HT-29 (cell line): Measurements from ENCODE around the gene PAK3. TPM values are rescaled to one million over a fixed set of nuclear protein-coding genes. Genes with fewer than 3 reads are reported as not detected.

Source experiments
- DNase-seq: peaks from one replicate; pipeline ENCODE4 v3.0.0-alpha.2; 2015; ENCODE audit warnings: low spot score
- small RNA-seq: library from RNA; depleted of rRNA; stranded (forward); fragments of <200 nt; gene quantifications from one replicate; pipeline ENCODE3, GENCODE V24; 2014
- total RNA-seq: library from RNA; depleted of rRNA; stranded (reverse); fragments of >200 nt; shearing (Covaris generic); gene quantifications from 2 replicates; pipeline ENCODE4 v1.2.3, GENCODE V29; 2014; rRNA removed

PAK3 gene
- total RNA-seq, 1 experiment from 2014 or later: not detected

DNA sequence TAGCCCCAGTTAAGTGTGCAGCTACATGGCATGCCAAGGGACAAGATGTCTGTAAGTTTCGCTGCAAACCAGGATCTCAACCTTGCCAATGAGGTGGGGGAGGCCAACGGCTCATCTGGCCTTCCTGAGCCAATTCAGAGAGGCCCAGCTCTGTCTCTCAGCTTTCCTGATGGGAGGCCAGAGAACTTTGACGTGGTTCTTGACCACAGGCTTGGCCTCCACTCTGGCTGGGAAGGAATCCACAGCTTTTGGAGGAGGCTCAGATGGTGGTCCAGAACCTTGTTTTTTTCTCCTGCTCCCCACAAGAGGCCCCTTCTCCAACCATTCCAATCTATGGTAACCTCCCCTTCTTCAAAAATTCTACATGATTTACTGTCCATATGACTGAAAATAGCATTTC lies 164.5 kb downstream of the PAK3 start:
- DNase-seq: no peak

DNA sequence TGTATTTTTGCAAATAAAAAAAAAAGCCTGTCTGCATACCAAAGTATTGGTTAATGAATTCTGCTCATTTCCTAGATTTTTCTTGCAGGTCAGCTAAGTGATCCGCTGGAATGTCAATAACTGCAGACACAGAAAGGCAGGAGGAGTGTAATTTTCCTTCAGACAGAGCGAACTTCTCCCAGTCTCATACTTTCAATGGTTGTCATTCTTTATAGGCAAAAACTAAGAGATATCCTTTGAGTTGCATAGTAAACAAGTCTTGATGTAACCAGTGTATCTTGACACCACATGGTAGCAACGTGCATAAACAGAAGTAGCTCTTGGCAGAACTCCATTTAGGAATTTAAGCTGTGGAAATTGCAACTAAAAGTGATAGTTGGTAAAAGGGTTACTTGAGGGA lies 166.1 kb downstream of the PAK3 start:
- no peak for DNase-seq

DNA sequence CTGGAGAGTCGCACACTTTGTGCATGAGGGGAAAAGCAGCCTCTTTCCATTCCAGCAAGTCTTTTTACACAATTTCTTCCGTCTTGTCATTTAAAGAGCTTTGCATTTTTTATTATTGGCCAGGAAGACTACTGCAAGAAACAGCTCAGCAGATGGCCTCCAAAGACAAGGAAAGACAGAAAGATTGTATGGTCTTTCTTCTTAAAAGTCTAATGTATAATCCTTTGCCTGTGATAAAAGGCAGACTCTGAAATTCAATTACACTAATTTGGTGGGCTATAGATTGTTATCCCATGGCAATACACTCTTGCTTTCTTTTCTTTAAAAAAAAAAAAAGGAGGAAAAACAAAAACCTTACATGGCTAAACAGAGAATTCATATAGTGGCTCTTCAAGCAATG lies 168.4 kb downstream of the PAK3 start:
- DNase-seq: no peak

DNA sequence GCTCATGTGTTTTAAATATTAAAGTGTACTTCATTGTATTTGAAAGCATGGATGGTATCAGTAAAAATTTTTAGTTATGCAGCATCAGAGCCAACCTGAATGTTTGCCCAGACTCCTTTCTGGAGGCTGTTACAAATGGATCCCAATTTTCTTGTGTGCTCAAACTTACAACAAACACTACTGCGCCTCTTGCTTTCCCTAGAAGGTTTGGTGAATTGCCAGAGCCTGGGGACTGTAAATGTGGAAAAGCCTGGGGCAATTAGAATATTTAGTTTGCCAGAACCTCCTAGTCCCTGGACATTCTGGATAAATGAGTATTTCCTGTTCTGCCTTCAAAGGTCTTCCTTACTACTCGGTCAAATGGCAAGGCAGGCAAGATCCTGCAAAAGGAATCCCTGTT lies 169.5 kb downstream of the PAK3 start:
- no peak for DNase-seq

DNA sequence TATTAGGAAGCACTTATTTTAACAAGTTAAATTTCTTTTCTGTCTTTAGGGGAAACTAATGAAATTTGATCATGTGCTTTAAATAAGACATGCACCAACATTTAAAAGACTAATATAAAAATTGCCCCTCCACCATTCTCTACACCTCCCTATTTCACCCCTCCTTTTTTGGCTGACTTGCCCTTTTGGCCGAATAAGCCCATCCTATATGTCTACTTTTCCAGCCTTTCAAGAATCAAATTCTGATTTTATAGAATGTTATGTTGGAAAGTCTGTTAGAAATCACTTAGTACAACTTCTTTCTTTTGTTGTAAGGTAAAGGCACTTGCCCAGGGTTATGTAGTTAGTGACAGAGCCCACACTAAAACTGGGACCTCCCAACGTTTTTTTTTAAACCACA lies 172.5 kb downstream of the PAK3 start:
- DNase-seq: no peak

DNA sequence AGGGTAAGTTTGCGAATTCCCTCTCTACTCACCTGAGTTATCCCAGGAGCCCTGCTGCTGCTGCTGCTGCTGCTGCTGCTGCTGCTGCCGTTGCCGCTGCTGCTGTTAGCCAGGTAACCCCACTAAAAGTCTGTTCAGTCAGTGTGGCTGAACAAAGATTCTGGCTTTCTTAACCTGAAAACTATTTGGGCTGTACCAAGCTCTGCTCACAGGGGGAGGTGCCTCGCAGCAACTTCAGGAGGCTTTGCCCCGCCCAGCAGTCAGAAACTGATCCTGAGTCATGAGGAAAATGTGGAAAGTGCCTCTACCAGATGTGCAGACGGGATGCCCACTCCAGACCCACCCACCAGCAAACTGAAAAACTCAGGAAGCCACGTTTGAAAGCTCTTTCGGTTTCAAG lies 174.3 kb downstream of the PAK3 start, which contains the start of gene CAPN6:
Gene CAPN6, minus strand, starts transcription at position 145 of the 400 bp plus-strand sequence. CDS start 6,547 bp downstream, outside the sequence.
- no peak for DNase-seq

Small RNA genes within 50 kb of the gene (small RNA-seq; reads per million reads assigned to genes)
- gene FCF1P4: not detected

Other genes starting within 250 kb of the PAK3 start
- not detected in 2 replicates for gene CAPN6, start 174.3 kb downstream of the PAK3 start, total RNA-seq